Amniotic epithelial cell (primary cell): ENCODE data around the gene CCDC117.

Experiments used
- DNase-seq: peaks from one replicate; pipeline ENCODE4 v3.0.0-alpha.2; 2010; ENCODE audit warnings: low read depth

CCDC117 gene

GRCh38 chr22:28830441-28830840, 57.9 kb downstream of the CCDC117 start:
- DNase-seq: no peak

- DNase-seq: no peak
Measured at GRCh38 chr22:28831140-28832072, 58.9 kb downstream of the CCDC117 start.

GRCh38 chr22:28832731-28833130, 60.2 kb downstream of the CCDC117 start:
- DNase-seq: no peak

- no peak for DNase-seq
Measured at GRCh38 chr22:28833276-28833923, 60.9 kb downstream of the CCDC117 start.

- no peak for DNase-seq
Measured at GRCh38 chr22:28835630-28836189, 63.2 kb downstream of the CCDC117 start.

- no peak for DNase-seq
Measured at GRCh38 chr22:28837640-28838039, 65.1 kb downstream of the CCDC117 start.
